PFSK-1 (cell line): Measurements from ENCODE around the gene PRKN.

Source experiments
- FOXP2 ChIP-seq: optimal IDR thresholded peaks from 2 replicates; pipeline ENCODE3; 2011; ENCODE audit warnings: borderline replicate concordance, control low read depth, inconsistent platforms; ENCODE audit not compliant: insufficient read depth; ENCODE audit errors: extremely low read length, extremely low read depth
- POLR2AphosphoS5 ChIP-seq: IDR thresholded peaks from 2 replicates; pipeline ENCODE4 v1.6.1; 2012; ENCODE audit warnings: low read depth, mild to moderate bottlenecking, control low read depth, low read length, moderate library complexity
- REST ChIP-seq, 2 experiments: IDR thresholded peaks; 2 replicates each; pipeline versions ENCODE4 v1.6.1 to v1.8.0; 2011 to 2012; ENCODE audit warnings: low read depth in 2 of 2, low read length in 2 of 2, control low read depth in 1 of 2, inconsistent platforms in 1 of 2, mild to moderate bottlenecking in 1 of 2, moderate library complexity in 1 of 2; ENCODE audit not compliant: insufficient read depth in 1 of 2
- SIN3A ChIP-seq: IDR thresholded peaks from 2 replicates; pipeline ENCODE4 v1.6.1; 2012; ENCODE audit warnings: mild to moderate bottlenecking, low read length, moderate library complexity, borderline replicate concordance; ENCODE audit not compliant: insufficient read depth
- TAF1 ChIP-seq: IDR thresholded peaks from 2 replicates; pipeline ENCODE4 v1.6.1; 2012; ENCODE audit warnings: low read length, control low read depth, borderline replicate concordance; ENCODE audit not compliant: insufficient read depth

Gene PRKN

GRCh38 chr6:162056745-162057144 lies 670.8 kb downstream of the PRKN start:
- no peak for TF ChIP-seq POLR2AphosphoS5
- TF ChIP-seq TAF1, result no peak
- no peak for TF ChIP-seq REST (IDR thresholded peaks at IDR 0.05; ENCODE audit: insufficient read depth in 1 of 2, low read depth in 2 of 2, low read length in 2 of 2)
- no peak for TF ChIP-seq SIN3A
- no peak for TF ChIP-seq FOXP2

DNA sequence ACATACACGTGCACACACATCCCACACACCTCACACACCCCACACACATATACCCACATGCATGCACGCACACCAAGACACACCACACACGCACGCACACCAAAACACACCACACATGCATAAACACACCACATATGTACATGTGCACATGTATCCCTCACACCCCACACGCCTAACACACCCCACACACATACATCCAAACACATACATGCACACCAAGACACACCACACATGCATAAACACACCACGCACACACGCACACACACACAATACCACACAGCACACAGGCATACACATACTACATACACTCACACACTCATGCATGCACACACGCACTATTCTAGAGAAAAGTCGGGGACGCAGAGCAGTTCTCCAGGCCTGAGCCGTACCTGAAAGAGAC lies 671.5 kb downstream of the PRKN start:
- TF ChIP-seq SIN3A (no peak), REST (IDR thresholded peaks at IDR 0.05; ENCODE audit: insufficient read depth in 1 of 2, low read depth in 2 of 2, low read length in 2 of 2) (no peak), FOXP2 (no peak), TAF1 (no peak), POLR2AphosphoS5 (no peak)

DNA sequence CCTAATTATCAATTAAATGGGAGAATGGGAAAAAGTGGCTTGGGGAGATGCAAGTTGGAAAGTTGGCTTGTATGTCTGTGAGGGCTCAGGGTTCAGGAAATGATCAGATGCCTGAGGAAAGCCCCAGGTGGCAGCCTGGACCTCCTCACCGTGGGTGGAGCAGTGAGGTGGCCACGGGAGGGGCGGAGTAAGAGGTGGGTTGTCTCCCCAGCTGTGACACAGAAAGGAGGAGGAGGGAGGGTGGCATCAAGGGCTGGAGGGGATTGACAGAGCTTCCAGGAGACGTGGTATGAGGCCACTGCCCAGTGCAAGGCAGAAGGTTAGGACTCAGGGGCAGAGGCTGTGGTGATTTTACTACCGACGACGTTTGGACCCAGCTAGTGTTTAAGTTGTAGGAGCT lies 672.2 kb downstream of the PRKN start:
- no peak for TF ChIP-seq TAF1
- TF ChIP-seq POLR2AphosphoS5, result no peak
- no peak for TF ChIP-seq SIN3A
- no peak for TF ChIP-seq FOXP2
- no peak for TF ChIP-seq REST (IDR thresholded peaks at IDR 0.05; ENCODE audit: insufficient read depth in 1 of 2, low read depth in 2 of 2, low read length in 2 of 2)

GRCh38 chr6:162053084-162053483 lies 674.5 kb downstream of the PRKN start:
- TF ChIP-seq FOXP2, result no peak
- TF ChIP-seq SIN3A, result no peak
- no peak for TF ChIP-seq POLR2AphosphoS5
- TF ChIP-seq TAF1, result no peak
- no peak for TF ChIP-seq REST (IDR thresholded peaks at IDR 0.05; ENCODE audit: insufficient read depth in 1 of 2, low read depth in 2 of 2, low read length in 2 of 2)

- TF ChIP-seq SIN3A, result no peak
- TF ChIP-seq POLR2AphosphoS5, result no peak
- no peak for TF ChIP-seq TAF1
- no peak for TF ChIP-seq REST (IDR thresholded peaks at IDR 0.05; ENCODE audit: insufficient read depth in 1 of 2, low read depth in 2 of 2, low read length in 2 of 2)
These were observed 677.0 kb downstream of the PRKN start for GRCh38 chr6:162050579-162050978.
